ENCODE results near the gene CXCL1. TPM values are rescaled to one million over a fixed set of nuclear protein-coding genes. Genes with fewer than 3 reads are reported as not detected.
A peak's percentile ranks its signal among the peaks of the same experiment; 100 is the strongest.

The CXCL1 gene
- total RNA-seq, 1 experiment from 2014 or later: not detected

- Histone ChIP-seq H3K9me3 (replicated peaks) (no peaks in the 10 kb centered on the region), H3K27ac (no peak overlapping the region), H3K27me3 (no peaks in the 10 kb centered on the region), H3K36me3 (no peaks in the 10 kb centered on the region), H3K4me1 (no peaks in the 10 kb centered on the region; the same call in 1 of the 2 replicates), H3K4me3 (no peak overlapping the region)
- no peak for DNase-seq
Observed at GRCh38 chr4:73908965-73909364, 39.8 kb downstream of the CXCL1 start.

GRCh38 chr4:73911746-73912145, 42.6 kb downstream of the CXCL1 start:
- H3K36me3 ChIP-seq: no peaks in the 10 kb centered on the region
- H3K4me3 ChIP-seq: no peak overlapping the region
- DNase-seq: no peak
- no peaks in the 10 kb centered on the region for H3K27me3 ChIP-seq
- no peaks in the 10 kb centered on the region; the same call in 1 of the 2 replicates for H3K4me1 ChIP-seq
- H3K9me3 ChIP-seq (replicated peaks): no peaks in the 10 kb centered on the region
- H3K27ac ChIP-seq: no peak overlapping the region

DNA sequence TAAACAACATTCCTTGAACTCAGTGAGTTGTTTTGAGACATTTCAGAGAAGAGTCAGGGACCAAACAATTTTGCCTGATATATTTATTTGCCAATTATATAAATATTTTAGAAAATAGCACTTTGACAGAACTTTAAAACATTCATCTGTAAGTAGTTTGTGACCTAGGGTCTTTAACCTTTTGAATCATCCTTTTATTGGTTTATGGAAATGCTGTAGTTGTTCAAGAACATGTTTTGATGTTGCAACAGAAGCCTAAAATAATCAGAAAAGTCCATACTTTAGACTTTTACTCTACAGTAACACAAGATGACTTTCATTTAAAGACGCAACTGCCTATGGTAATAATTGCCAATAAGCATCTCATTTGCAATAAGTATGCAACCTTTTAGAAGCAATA, 43.0 kb downstream of the CXCL1 start:
- no peak overlapping the region for H3K27ac ChIP-seq
- H3K9me3 ChIP-seq (replicated peaks): no peaks in the 10 kb centered on the region
- no peaks in the 10 kb centered on the region; the same call in 1 of the 2 replicates for H3K4me1 ChIP-seq
- H3K27me3 ChIP-seq: no peaks in the 10 kb centered on the region
- no peak for DNase-seq
- H3K36me3 ChIP-seq: no peaks in the 10 kb centered on the region
- no peak overlapping the region for H3K4me3 ChIP-seq

- H3K9me3 ChIP-seq (replicated peaks): no peaks in the 10 kb centered on the region
- DNase-seq: no peak
- H3K4me1 ChIP-seq: peaks cover 5% of the 10 kb centered on the region; the same call in 1 of the 2 replicates
- no peaks in the 10 kb centered on the region for H3K36me3 ChIP-seq
- H3K27ac ChIP-seq: no peak overlapping the region
- no peaks in the 10 kb centered on the region for H3K27me3 ChIP-seq
- no peak overlapping the region for H3K4me3 ChIP-seq
Observed at GRCh38 chr4:73914071-73914470, 44.9 kb downstream of the CXCL1 start.

DNA sequence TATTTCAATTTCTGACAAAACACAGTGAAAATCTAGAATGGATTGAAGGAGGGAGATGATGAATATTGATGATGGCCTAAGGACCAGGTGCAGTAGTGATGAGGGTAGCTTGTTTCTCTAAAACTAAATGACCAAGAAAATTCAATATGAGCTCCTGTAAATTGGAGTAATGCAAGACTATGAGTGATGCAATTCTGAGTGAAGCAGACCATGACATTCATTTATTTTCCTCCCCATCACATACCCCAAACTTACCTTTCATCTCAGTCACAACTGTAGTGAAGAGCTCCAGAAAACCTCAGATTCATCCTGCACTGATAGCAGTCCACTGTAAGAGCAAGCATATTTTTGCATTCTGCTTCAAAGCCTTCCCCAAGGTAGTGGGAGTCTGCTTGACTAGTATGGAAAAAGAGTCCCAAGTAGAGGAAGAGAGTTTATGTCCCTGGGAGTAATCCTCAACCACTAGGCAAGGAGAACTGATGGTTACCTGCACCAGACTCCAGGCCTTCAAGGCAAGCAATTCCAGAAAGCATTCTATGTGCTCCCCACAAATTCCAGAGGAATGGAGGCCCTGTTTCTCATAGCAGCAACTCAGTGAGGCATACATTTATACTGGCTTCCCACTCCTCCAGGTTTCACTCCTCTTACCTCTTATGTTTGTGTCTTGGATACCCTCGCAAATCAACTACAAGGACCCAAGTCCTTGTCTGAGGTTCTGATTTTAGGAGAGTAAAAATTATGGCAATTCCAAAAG, 47.2 kb downstream of the CXCL1 start:
- no peak for DNase-seq

GRCh38 chr4:73917081-73917501, 47.9 kb downstream of the CXCL1 start:
- no peaks in the 10 kb centered on the region for H3K9me3 ChIP-seq (replicated peaks)
- no peak overlapping the region for H3K4me3 ChIP-seq
- H3K4me1 ChIP-seq: peaks cover 5% of the 10 kb centered on the region; the same call in 1 of the 2 replicates
- H3K36me3 ChIP-seq: no peaks in the 10 kb centered on the region
- peak in 1 of 2 experiments; percentile 46 for DNase-seq
- H3K27ac ChIP-seq: no peak overlapping the region
- no peaks in the 10 kb centered on the region for H3K27me3 ChIP-seq

More for the DNA sequence above, 47.2 kb downstream of the CXCL1 start:
- Histone ChIP-seq H3K4me1 (peaks cover 5% of the 10 kb centered on the region; the same call in 1 of the 2 replicates), H3K9me3 (replicated peaks) (no peaks in the 10 kb centered on the region), H3K27ac (no peak overlapping the region), H3K27me3 (no peaks in the 10 kb centered on the region), H3K36me3 (no peaks in the 10 kb centered on the region), H3K4me3 (no peak overlapping the region)

- H3K9me3 ChIP-seq (replicated peaks): no peaks in the 10 kb centered on the region
- no peaks in the 10 kb centered on the region for H3K27me3 ChIP-seq
- DNase-seq: no peak
- H3K36me3 ChIP-seq: no peaks in the 10 kb centered on the region
- no peak overlapping the region for H3K27ac ChIP-seq
- no peak overlapping the region for H3K4me3 ChIP-seq
- peaks cover 5% of the 10 kb centered on the region; the same call in 1 of the 2 replicates for H3K4me1 ChIP-seq
Observed at GRCh38 chr4:73918058-73918457, 48.9 kb downstream of the CXCL1 start.

DNA sequence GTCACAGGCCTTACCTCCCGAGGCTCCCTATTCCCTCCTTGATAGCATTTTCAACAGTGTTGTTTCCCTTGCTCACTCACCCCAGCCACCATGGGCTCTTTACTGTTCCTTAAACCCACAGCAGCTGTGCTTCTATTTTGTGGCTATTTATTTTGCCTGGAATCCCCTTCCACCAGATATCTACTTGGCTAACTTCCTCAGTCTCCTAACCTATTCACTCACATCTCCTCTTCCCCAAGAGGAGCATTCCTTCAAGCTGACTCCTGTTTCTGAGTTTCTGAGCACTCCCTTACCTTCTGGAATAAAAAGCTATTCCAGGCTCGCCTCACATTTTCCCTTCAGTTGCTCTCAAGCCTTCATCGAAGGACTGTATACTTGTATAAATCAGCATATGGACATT, 50.5 kb downstream of the CXCL1 start:
- Histone ChIP-seq H3K27ac (no peak overlapping the region), H3K36me3 (no peaks in the 10 kb centered on the region), H3K27me3 (no peaks in the 10 kb centered on the region), H3K4me1 (peaks cover 5% of the 10 kb centered on the region; the same call in 1 of the 2 replicates), H3K4me3 (no peak overlapping the region), H3K9me3 (replicated peaks) (no peaks in the 10 kb centered on the region)
- peak in 1 of 2 experiments; percentile 25 for DNase-seq

Other genes with a start within 250 kb of the CXCL1 start
- 0.03 and 0.08 TPM in 2 replicates for gene RASSF6, start 249.0 kb upstream of the CXCL1 start, total RNA-seq (2014; rRNA removed; shearing (Covaris generic))
- 0.18 and 0.40 TPM in 2 replicates for gene CXCL8, start 128.8 kb upstream of the CXCL1 start, total RNA-seq (2014; rRNA removed; shearing (Covaris generic))
- 0.08 TPM in 1 of 2 replicates, not detected in the other for gene CXCL6, start 32.7 kb upstream of the CXCL1 start, total RNA-seq (2014; rRNA removed; shearing (Covaris generic))
- gene PF4V1, start 16.1 kb upstream of the CXCL1 start, total RNA-seq (2014; rRNA removed; shearing (Covaris generic)): not detected in 2 replicates
- gene PF4, start 112.6 kb downstream of the CXCL1 start, total RNA-seq (2014; rRNA removed; shearing (Covaris generic)): not detected in 2 replicates
- gene PPBP, start 118.8 kb downstream of the CXCL1 start, total RNA-seq (2014; rRNA removed; shearing (Covaris generic)): not detected in 2 replicates
- gene CXCL5, start 129.3 kb downstream of the CXCL1 start, total RNA-seq (2014; rRNA removed; shearing (Covaris generic)): not detected in 2 replicates
- 1.3 and 2.4 TPM in 2 replicates for gene CXCL3, start 169.3 kb downstream of the CXCL1 start, total RNA-seq (2014; rRNA removed; shearing (Covaris generic))
- 0.18 and 0.89 TPM in 2 replicates for gene CXCL2, start 229.8 kb downstream of the CXCL1 start, total RNA-seq (2014; rRNA removed; shearing (Covaris generic))

Data from SJCRH30 (cell line).